Panc1 (cell line): ENCODE data around the gene COCH.

ENCODE experiments used
- POLR2AphosphoS5 ChIP-seq: IDR thresholded peaks from 2 replicates; pipeline ENCODE4 v1.6.1; 2012; ENCODE audit warnings: mild to moderate bottlenecking, low read depth, low read length, moderate library complexity
- SIN3A ChIP-seq: IDR thresholded peaks from 2 replicates; pipeline ENCODE4 v1.6.1; 2012; ENCODE audit warnings: low read depth, mild to moderate bottlenecking, low read length, moderate library complexity, borderline replicate concordance; ENCODE audit not compliant: insufficient read depth
- TCF7L2 ChIP-seq: IDR thresholded peaks from 2 replicates; pipeline ENCODE4 v1.6.1; 2011; ENCODE audit warnings: mild to moderate bottlenecking, low read depth, low read length, inconsistent platforms
- TF ChIP-seq, protein P1 (sequence below): fragments of 450-650 bp; IDR thresholded peaks from 2 replicates; pipeline ENCODE4 v1.5.1; 2017; ENCODE audit warnings: mild to moderate bottlenecking
- TF ChIP-seq, protein P2 (sequence below), 2 experiments: IDR thresholded peaks; 2 replicates each; pipeline ENCODE4 v1.6.1; 2011 to 2012; ENCODE audit warnings: low read depth in 2 of 2, control low read depth in 1 of 2, low read length in 1 of 2, mild to moderate bottlenecking in 1 of 2, moderate library complexity in 1 of 2; ENCODE audit not compliant: insufficient read depth in 1 of 2

DNA sequence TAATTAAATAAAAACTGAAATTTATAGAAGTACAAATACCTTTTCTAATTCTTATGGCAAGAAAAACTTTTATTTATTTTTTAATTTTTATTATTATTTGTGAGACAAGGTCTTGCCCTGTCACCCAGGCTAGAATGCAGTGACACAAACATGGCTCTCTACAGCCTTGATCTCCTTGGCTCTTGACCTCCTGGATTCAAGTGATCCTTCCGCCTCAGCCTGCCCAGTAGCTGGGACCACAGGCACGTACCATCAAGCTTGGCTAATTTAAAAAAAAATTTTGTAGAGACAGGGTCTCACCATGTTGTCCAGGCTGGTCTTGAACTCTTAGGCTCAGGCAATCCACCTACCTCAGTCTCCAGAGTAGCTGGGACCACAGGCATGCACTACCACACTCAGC, 47.4 kb downstream of the COCH start:
- TF ChIP-seq, protein P1, sequence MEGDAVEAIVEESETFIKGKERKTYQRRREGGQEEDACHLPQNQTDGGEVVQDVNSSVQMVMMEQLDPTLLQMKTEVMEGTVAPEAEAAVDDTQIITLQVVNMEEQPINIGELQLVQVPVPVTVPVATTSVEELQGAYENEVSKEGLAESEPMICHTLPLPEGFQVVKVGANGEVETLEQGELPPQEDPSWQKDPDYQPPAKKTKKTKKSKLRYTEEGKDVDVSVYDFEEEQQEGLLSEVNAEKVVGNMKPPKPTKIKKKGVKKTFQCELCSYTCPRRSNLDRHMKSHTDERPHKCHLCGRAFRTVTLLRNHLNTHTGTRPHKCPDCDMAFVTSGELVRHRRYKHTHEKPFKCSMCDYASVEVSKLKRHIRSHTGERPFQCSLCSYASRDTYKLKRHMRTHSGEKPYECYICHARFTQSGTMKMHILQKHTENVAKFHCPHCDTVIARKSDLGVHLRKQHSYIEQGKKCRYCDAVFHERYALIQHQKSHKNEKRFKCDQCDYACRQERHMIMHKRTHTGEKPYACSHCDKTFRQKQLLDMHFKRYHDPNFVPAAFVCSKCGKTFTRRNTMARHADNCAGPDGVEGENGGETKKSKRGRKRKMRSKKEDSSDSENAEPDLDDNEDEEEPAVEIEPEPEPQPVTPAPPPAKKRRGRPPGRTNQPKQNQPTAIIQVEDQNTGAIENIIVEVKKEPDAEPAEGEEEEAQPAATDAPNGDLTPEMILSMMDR = no peak
- TF ChIP-seq SIN3A = no peak
- TF ChIP-seq TCF7L2 = no peak
- no peak for TF ChIP-seq POLR2AphosphoS5
- TF ChIP-seq, protein P2, sequence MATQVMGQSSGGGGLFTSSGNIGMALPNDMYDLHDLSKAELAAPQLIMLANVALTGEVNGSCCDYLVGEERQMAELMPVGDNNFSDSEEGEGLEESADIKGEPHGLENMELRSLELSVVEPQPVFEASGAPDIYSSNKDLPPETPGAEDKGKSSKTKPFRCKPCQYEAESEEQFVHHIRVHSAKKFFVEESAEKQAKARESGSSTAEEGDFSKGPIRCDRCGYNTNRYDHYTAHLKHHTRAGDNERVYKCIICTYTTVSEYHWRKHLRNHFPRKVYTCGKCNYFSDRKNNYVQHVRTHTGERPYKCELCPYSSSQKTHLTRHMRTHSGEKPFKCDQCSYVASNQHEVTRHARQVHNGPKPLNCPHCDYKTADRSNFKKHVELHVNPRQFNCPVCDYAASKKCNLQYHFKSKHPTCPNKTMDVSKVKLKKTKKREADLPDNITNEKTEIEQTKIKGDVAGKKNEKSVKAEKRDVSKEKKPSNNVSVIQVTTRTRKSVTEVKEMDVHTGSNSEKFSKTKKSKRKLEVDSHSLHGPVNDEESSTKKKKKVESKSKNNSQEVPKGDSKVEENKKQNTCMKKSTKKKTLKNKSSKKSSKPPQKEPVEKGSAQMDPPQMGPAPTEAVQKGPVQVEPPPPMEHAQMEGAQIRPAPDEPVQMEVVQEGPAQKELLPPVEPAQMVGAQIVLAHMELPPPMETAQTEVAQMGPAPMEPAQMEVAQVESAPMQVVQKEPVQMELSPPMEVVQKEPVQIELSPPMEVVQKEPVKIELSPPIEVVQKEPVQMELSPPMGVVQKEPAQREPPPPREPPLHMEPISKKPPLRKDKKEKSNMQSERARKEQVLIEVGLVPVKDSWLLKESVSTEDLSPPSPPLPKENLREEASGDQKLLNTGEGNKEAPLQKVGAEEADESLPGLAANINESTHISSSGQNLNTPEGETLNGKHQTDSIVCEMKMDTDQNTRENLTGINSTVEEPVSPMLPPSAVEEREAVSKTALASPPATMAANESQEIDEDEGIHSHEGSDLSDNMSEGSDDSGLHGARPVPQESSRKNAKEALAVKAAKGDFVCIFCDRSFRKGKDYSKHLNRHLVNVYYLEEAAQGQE (IDR thresholded peaks at IDR 0.05; ENCODE audit: insufficient read depth in 1 of 2, low read depth in 2 of 2, low read length in 1 of 2) = no peak
